Liver (tissue), 2 donors: ENCODE measurements around the gene ANXA3.

ENCODE experiments used
- HNF4A ChIP-seq, 2 donors: conservative IDR thresholded peaks; 2 replicates each; pipeline ENCODE4 v1.6.1; 2016; ENCODE audit warnings: antibody characterized with exemption in 2 of 2, mild to moderate bottlenecking in 2 of 2
- TAF1 ChIP-seq: conservative IDR thresholded peaks from 2 replicates; pipeline ENCODE4 v1.6.1; 2016; ENCODE audit warnings: antibody characterized with exemption, mild to moderate bottlenecking
- TF ChIP-seq, protein P1 (sequence below): IDR thresholded peaks from 2 replicates; pipeline ENCODE4 v1.6.1; 2016; ENCODE audit warnings: antibody characterized with exemption
- donor health status: healthy.

DNA sequence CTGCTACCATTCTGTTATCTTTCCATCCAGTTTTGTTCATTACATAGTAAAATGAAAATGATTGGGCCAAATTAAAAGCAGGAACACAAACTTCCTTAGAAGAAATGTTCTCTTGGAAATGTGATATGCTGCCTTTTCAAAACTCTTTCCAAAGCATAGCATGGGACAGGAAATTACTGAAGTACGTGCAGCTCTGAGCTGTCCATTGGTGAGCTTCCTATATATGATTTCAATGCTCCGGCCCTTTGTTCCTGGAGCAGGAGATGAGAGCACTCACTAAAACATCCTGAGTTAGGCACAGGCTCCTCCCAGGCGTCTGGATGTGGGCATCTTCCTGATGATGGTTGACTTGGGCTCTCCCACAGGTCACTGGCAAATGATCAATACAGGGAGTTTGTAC lies 33.0 kb upstream of the ANXA3 start:
- TF ChIP-seq HNF4A (conservative IDR thresholded peaks at IDR 0.05) (no peak), TAF1 (no peak)
- TF ChIP-seq, protein P1, sequence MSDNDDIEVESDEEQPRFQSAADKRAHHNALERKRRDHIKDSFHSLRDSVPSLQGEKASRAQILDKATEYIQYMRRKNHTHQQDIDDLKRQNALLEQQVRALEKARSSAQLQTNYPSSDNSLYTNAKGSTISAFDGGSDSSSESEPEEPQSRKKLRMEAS: no peak
